Brain pericyte (primary cell): Measurements from ENCODE around the gene MRPS17.

Source experiments
- DNase-seq: peaks from one replicate; pipeline ENCODE4 v3.0.0-alpha.2; 2012; ENCODE audit warnings: low read depth, low spot score

The MRPS17 gene

DNA sequence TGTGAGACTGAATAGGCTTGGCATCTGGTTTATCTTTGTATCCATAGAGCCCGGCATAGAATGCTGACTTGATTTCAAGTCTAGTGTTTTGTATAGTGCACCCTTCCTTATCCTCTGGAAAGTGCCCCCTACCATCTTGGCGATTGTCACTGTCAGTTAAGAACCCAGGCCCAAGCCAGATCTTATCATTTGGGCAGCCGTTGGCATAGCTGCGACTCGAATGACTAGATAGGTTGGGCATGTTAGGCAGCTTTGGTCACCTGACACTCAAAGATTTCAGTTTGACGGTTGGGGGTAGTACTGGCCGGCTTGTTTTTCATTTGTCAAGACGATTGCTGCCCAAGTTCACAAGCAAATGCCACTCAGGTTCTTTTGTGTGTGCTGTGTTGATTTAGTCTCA is 19.3 kb downstream of the MRPS17 start:
- no peak for DNase-seq

DNA sequence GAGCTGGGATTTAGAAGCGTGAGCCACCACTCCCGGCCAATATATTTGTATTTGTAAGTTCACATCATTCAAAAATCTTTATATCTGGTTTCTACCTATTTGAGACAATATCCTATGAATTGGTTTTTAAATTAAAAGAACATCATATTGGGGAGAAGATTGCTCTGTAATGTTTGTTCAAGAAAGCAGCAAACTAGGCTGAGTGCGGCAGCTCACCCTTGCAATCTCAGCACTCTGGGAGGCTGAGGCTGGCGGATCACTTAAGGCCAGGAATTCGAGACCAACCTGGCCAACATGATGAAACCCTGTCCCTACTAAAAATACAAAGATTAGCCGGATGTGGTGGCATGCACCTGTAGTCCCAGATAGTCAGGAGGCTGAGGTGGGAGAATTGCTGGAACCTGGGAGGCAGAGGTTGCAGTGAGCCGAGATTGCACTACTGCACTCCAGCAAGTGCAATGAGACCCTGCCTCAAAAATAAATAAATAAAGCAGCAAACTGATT is 22.1 kb downstream of the MRPS17 start:
- DNase-seq: no peak

DNA sequence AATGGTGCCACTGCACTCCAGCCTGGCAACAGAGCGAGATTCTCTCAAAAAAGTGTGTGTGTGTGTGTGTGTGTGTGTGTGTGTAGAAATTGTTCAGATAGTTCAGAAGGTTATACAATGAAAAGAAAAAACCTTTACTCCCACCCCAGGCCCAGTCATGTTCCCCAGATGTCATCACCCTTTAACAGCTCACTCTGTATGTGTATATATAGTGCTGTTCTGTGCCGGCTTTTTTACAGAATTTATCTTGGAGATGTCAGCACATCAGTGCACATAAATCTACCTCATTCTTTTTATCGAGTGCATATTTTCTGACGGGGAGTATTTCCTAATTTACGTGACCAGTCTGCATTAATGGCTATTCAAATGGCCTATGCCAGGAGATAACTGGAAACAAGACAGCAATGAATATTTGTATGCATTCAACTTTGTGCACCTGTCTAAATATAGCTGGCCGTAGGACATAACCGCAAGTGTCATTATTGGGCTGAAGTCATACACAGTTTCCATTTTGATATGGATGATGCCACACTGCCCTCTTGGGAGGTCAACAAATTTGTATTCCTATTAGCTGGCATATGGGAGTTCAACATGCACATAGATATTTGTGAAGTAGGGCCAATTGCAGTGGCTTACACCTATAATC is 24.4 kb downstream of the MRPS17 start:
- no peak for DNase-seq

DNA sequence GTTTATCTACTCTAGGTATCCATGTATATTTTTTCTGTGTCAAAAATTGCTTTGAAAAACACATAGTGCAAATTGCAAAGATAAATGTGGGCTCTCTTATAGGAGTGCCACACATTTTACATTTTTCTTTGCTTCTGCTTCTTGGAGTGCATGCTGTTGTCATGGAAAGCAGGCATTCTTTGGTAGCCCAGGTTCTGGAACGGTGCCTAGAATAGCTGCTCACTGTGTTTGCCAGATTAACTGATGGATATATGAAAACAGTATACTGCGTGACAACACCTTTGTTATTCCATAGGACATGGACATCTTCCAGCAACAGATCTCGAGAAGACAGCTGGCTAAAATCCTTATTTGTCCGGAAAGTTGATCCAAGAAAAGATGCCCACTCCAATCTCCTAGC is 26.2 kb downstream of the MRPS17 start:
- DNase-seq: no peak

DNA sequence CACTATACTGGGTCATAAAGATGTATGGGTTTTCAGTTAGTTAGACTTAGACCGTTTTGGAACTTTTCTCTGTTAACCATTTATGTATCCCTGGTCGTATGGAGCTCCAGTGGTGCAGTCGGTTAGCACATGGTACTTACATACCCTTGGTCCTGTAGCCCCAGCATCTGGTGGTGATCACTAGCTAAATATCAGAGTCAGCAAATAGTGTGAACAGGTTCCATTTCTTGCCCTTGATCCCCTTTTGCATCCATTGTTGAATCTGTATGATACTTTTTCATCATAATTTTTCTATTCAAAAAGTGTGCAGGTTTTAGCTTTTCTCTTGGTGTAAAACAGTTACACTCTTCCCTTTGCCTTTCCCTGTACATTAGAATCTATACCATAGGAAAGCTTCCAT is 28.6 kb downstream of the MRPS17 start:
- no peak for DNase-seq

DNA sequence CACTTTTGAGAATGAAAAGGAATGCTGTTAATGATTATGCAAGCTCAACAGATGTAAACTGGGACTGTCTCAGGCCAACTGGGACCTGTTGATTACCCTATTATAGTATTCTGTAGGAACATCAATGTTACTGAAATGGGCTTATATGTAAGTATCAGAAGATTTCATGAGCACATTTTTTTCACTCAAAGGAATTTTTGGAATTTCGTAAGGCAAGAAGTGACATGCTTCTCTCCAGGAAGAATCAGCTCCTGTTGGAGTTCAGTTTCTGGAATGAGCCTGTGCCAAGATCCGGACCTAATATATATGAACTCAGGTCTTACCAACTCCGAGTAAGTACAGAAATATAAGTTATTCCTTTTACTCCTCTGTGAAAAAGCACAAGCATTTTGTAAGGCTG is 31.9 kb downstream of the MRPS17 start:
- no peak for DNase-seq

DNA sequence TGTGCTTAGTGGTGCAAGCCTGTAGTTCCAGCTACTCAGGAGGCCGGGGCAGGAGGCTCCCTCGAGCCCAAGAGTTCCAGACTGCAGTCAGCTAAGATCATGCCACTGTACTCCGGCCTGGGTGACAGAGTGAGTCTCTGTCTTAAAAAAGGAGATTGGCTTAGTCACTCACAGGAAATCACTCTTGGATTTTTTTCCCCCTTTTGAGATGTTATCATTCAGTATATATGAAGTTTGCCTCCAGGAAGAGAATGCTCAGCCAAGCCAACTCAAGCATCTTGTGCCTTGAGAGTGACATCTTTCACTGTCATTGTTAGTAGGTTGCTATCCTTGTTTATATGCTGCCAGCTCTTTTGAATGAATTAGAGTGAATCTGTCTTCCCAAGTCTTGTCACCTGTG is 40.7 kb downstream of the MRPS17 start:
- DNase-seq: no peak

DNA sequence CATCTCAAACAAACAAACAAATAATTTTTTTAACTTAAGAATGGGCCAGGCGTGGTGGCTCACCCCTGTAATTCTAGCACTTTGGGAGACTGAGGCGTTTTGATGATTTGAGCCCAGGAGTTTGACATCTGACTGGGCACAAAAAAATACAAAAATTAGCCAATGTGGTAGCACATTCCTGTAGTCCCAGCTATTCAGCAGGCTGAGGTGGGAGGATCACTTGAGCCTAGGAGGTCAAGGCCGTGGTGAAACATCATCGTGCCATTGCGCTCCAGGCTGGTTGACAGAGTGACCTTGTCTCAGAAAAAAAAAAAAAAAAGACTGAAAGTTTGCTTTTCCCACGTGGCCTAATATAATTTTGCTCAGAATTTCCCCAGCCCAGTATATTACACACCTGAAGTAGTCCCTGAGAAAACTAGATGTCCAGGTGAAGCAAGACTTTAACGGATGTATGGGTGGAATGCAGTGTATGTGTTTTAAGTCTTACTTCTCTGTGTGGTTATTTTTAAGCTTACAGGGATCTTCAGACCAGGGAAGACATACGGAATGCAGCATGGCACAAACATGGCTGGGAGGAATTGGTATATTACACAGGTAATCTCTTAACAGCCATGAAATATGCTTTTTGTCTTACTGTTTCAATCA is 45.3 kb downstream of the MRPS17 start:
- DNase-seq: no peak

DNA sequence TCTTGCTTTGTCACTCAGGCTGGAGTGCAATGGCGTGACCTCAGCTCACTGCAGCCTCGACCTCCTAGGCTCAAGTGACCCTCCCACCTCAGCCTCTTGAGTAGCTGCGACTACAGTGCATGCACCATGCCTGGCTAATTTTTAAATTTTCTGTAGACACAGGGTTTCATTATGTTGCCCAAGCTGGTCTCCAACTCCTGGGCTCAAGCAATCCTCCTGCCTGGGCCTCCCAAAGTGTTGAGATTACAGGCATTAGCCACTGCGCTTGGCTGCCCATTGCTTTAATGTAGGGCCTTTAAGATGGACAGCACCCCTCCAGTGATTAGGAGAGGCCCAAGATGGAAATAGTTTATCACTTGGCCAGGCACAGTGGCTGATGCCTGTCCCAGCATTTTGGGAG is 52.1 kb downstream of the MRPS17 start:
- no peak for DNase-seq
